Prostate gland (tissue), 2 donors: ENCODE measurements around the gene MEF2D. TPM values are rescaled to one million over a fixed set of nuclear protein-coding genes. Genes with fewer than 3 reads are reported as not detected.

Experiments
- DNase-seq: peaks from one replicate; pipeline ENCODE4 v3.0.0-alpha.2; 2019; ENCODE audit warnings: low spot score
- H3K27ac ChIP-seq, 2 donors: fragments of 200-600 bp; sonication (generic); 2 replicates each; pipeline ENCODE4 v1.5.1; 2017 to 2019
- H3K27me3 ChIP-seq: fragments of 200-600 bp; sonication (generic); replicated peaks from 2 replicates; pipeline ENCODE4 v1.5.1; 2019; ENCODE audit not compliant: insufficient read depth
- H3K36me3 ChIP-seq, 2 donors: fragments of 200-600 bp; sonication (generic); 1 replicate in 1 of 2; 2 replicates in 1 of 2; pipeline versions ENCODE4 v1.5.1 to v1.8.1; 2017 to 2019
- H3K4me1 ChIP-seq: fragments of 200-600 bp; sonication (generic); replicated peaks from 2 replicates; pipeline ENCODE4 v1.5.1; 2019
- H3K4me3 ChIP-seq, 2 donors: fragments of 200-600 bp; sonication (generic); 2 replicates each; pipeline ENCODE4 v1.5.1; 2017 to 2019
- H3K9me3 ChIP-seq: fragments of 200-600 bp; sonication (generic); 2 replicates; pipeline ENCODE4 v1.5.1; 2017
- POLR2A ChIP-seq: fragments of 450-650 bp; IDR thresholded peaks from one replicate; pipeline ENCODE4 v1.6.1; 2016; ENCODE audit warnings: antibody characterized with exemption, mild to moderate bottlenecking
- POLR2AphosphoS5 ChIP-seq: sonication (generic); formaldehyde crosslinking; IDR thresholded peaks from one replicate; pipeline ENCODE4 v1.6.1; 2017; ENCODE audit warnings: antibody characterized with exemption
- WGBS: methylation state at CpG from one replicate; pipeline ENCODE4 v1.1.5; 2018; 5-methylcytosine and 5-hydroxymethylcytosine counted together
- intact Hi-C: fragments of 100-400 bp; cut with DNase I; formaldehyde crosslinking; loops from one replicate; pipeline ENCODE4 v1.14.2; 2022
- total RNA-seq, 2 donors: library from RNA; depleted of rRNA; stranded (reverse); fragments of >200 nt; gene quantifications; one replicate each; pipeline ENCODE4 v1.1.0, GENCODE V29; 2016
- TF ChIP-seq, protein P1 (sequence below), 4 experiments: fragments of 200-600 bp in 2 of 4; fragments of 450-650 bp in 2 of 4; sonication (generic) in 2 of 4; IDR thresholded peaks; 1 replicate in 3 of 4; 2 replicates in 1 of 4; pipeline ENCODE4 v1.5.1; 2016 to 2019; ENCODE audit warnings: antibody characterized with exemption in 4 of 4, mild to moderate bottlenecking in 2 of 4, moderate library complexity in 2 of 4

The MEF2D gene
- total RNA-seq, 2 donors from 2014 or later, result 52.1 to 128 TPM

DNA sequence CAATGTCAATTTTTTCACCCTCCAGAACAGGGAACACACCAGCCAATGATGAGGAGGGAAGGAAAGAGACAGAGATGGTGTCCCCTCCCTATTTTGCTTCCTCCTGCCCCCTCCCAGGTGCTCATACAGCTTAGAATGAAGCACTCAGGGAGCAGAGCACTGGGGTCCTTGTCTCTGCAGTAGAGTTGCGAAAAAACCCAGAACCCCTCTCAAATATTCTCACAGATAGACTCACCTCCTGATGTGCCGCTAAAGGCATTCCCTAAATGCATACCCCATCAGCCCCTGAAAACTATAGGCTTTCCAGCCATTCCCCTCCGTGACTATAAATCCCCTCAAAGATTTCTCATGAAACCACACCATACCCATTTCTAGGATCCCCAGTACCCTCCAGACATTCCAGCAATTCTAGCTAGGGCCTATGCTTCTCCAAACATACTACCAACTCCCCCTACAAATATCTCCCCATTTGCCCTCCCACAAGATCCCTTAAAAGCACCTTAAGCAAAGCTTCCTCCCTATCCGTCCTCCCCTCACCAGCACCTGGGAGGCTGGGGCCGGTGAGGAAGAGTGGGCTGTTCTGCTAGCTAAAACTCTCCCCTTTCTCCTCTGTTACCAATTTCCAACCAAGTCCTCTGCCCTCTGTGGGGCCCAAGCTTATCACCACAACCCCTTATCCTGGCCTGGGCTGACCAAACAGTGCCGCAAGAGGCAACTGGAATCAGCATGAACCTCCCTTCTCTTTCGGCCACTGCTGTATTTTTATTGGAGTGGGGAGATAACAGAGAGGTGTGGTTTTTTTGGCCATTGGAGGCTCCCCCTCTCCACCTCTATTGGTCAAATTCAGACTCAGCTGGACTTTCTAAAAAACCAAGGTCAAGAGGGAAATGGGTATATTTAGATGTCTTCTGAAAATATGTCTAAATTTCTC, 76.9 kb downstream of the MEF2D start:
- intact Hi-C loops, result no loop called here
- H3K4me1 ChIP-seq, result peaks cover 9% of the 10 kb centered on the region

DNA sequence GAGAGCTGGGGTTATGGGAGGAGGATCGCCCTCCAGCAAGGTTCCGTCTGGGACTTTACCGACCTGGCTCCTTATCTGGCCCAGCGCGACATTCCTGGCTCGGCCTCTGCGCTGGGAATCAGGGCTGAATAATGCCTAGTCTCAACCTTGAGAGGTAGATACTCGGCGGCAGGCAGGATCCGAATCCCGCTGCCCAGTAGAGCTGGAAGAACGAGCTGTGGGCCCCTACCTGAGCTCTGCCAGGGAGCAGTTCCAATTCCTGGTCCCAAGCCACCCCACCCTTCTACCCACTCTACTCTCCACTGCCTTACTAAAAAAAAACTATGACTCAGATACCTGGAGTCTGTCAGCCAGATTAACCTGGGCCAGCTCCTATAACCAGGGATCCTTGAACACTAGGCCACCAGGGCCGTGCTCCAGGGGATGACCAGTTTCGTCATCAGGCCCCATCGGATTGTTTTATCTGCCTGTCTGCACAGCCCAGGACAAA, 77.9 kb downstream of the MEF2D start:
- H3K27me3 ChIP-seq, result peaks cover 29% of the 10 kb centered on the region
- 30% methylated on average over 15 of the region's 15 CpGs for WGBS
- H3K27ac ChIP-seq, result no peak overlapping the region
- no peak for TF ChIP-seq POLR2A
- TF ChIP-seq POLR2AphosphoS5, result no peak
- H3K4me1 ChIP-seq, result peaks cover 9% of the 10 kb centered on the region
- DNase-seq, result no peak
- intact Hi-C loops, result no loop called here
- no peaks in the 10 kb centered on the region for H3K9me3 ChIP-seq
- H3K36me3 ChIP-seq, result no peaks in the 10 kb centered on the region
- no peak overlapping the region for H3K4me3 ChIP-seq

More for the DNA sequence above, 76.9 kb downstream of the MEF2D start:
- no peaks in the 10 kb centered on the region for H3K9me3 ChIP-seq
- no peak overlapping the region for H3K27ac ChIP-seq
- H3K36me3 ChIP-seq, result no peaks in the 10 kb centered on the region
- TF ChIP-seq POLR2AphosphoS5, result no peak
- TF ChIP-seq, protein P1, sequence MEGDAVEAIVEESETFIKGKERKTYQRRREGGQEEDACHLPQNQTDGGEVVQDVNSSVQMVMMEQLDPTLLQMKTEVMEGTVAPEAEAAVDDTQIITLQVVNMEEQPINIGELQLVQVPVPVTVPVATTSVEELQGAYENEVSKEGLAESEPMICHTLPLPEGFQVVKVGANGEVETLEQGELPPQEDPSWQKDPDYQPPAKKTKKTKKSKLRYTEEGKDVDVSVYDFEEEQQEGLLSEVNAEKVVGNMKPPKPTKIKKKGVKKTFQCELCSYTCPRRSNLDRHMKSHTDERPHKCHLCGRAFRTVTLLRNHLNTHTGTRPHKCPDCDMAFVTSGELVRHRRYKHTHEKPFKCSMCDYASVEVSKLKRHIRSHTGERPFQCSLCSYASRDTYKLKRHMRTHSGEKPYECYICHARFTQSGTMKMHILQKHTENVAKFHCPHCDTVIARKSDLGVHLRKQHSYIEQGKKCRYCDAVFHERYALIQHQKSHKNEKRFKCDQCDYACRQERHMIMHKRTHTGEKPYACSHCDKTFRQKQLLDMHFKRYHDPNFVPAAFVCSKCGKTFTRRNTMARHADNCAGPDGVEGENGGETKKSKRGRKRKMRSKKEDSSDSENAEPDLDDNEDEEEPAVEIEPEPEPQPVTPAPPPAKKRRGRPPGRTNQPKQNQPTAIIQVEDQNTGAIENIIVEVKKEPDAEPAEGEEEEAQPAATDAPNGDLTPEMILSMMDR (IDR thresholded peaks at IDR 0.05), result no peak
- H3K4me3 ChIP-seq, result no peak overlapping the region
- WGBS, result 43% methylated on average over 7 of the region's 7 CpGs
- H3K27me3 ChIP-seq, result peaks cover 29% of the 10 kb centered on the region
- DNase-seq, result no peak

DNA sequence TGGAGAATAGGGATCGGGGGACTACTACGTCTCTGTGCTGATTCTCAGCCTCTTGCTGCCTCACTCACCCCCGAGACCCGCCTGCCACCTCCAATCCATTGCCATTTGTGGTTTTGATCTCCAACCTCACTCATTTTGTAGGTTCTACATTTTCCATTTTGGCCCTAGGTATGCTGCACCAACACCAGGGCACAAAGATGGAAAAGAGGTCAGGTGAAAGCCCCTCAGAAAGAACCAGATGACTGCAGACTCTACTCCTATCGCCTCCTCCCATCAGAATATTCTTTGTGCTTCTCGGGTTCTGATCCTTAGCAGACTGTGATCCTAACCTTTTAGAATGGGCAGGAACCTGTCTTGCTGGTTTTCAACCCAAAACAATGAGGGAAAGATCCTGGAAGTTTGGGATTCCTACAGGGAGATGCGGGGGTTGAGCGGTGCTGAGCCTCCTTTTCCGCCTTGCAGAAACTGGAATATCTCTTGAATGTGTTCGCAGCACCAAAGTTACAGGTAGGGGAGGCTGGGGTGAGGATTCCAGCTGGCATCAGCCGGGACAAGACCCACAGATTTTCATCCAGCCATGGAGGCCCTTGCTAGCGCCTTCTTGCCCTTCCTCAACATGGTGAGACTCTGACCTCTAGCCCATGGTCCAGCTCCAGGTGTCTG, 78.5 kb downstream of the MEF2D start:
- WGBS, result 23% methylated on average over 12 of the region's 12 CpGs
- intact Hi-C loops, result no loop called here
- peaks cover 9% of the 10 kb centered on the region for H3K4me1 ChIP-seq
- H3K9me3 ChIP-seq, result no peaks in the 10 kb centered on the region
- H3K4me3 ChIP-seq, result peak overlapping the region in 1 of 2 donors; percentile 12
- TF ChIP-seq POLR2AphosphoS5, result no peak
- no peak for TF ChIP-seq POLR2A
- TF ChIP-seq, protein P1 (IDR thresholded peaks at IDR 0.05), result no peak
- peaks cover 29% of the 10 kb centered on the region for H3K27me3 ChIP-seq
- DNase-seq, result no peak
- no peak overlapping the region for H3K27ac ChIP-seq
- no peaks in the 10 kb centered on the region for H3K36me3 ChIP-seq

DNA sequence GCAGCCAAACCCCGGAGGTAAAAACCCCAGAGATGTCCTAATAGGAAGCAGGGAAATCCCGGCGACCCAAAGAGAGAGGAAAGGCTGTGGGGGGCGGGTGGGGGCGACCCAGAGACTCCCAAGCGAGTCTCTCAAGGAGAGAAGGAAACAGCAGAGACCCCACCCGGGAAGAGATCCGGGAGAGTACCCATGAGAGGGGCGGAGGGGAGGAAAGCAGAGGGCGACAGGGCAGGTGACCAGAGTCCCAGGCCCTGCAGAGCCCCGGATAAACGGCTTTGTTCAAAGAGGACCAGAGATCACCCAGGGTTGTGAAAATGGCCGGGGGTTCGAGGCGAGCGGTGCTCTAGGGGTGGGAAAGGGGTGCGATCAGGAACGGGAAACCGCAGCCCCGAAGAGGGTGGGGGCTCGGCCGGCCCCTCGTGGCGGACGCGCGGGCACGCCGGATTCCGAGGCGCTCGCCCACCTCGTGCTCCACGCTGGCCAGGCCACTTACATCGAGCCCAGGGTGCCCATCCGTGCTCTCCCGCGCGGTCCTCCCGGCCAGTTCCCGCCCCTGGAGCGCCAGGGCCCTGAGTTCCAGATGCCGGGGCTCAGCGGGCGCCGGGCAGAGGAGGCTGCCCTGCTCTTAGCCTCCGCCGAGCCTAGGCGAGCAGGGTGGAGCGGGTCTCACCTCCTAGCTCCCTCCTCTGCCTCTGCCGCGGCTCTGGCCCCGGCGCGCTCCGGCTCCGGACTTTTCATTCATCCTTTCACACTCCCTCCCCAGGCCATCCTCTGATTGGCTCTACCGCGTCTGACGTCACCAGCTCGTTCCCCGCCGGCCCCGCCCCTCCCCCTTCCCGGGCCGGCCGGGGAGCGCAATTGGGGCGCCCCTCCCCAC, 79.3 kb downstream of the MEF2D start:
- H3K36me3 ChIP-seq, result no peaks in the 10 kb centered on the region
- peak overlapping the region in 1 of 2 donors; percentile 12 for H3K4me3 ChIP-seq
- no peak for TF ChIP-seq POLR2A
- peak; percentile 65 for TF ChIP-seq POLR2AphosphoS5
- TF ChIP-seq, protein P1 (IDR thresholded peaks at IDR 0.05), result no peak
- WGBS, result 2% methylated on average over 53 of the region's 69 CpGs
- H3K27ac ChIP-seq, result no peak overlapping the region
- peaks cover 29% of the 10 kb centered on the region for H3K27me3 ChIP-seq
- peak; percentile 67 for DNase-seq
- intact Hi-C loops, result no loop called here
- no peaks in the 10 kb centered on the region for H3K9me3 ChIP-seq
- peaks cover 9% of the 10 kb centered on the region for H3K4me1 ChIP-seq
